ENCODE data around the gene PLCH2. TPM values are rescaled to one million over a fixed set of nuclear protein-coding genes. Genes with fewer than 3 reads are reported as not detected.

The PLCH2 gene
- total RNA-seq, 1 experiment from 2014 or later: 0.22 TPM

- no peaks in the 10 kb centered on the region for H3K9me3 ChIP-seq (replicated peaks)
- peak; percentile 52 to 53 for DNase-seq
- peaks cover 49% of the 10 kb centered on the region for H3K4me1 ChIP-seq
- H3K27ac ChIP-seq: peak overlapping the region; percentile 68
- H3K27me3 ChIP-seq: peaks cover 10% of the 10 kb centered on the region
- H3K36me3 ChIP-seq: no peaks in the 10 kb centered on the region
- no peak overlapping the region for H3K4me3 ChIP-seq
Measured at GRCh38 chr1:2499986-2500596, 24.0 kb downstream of the PLCH2 start.

DNA sequence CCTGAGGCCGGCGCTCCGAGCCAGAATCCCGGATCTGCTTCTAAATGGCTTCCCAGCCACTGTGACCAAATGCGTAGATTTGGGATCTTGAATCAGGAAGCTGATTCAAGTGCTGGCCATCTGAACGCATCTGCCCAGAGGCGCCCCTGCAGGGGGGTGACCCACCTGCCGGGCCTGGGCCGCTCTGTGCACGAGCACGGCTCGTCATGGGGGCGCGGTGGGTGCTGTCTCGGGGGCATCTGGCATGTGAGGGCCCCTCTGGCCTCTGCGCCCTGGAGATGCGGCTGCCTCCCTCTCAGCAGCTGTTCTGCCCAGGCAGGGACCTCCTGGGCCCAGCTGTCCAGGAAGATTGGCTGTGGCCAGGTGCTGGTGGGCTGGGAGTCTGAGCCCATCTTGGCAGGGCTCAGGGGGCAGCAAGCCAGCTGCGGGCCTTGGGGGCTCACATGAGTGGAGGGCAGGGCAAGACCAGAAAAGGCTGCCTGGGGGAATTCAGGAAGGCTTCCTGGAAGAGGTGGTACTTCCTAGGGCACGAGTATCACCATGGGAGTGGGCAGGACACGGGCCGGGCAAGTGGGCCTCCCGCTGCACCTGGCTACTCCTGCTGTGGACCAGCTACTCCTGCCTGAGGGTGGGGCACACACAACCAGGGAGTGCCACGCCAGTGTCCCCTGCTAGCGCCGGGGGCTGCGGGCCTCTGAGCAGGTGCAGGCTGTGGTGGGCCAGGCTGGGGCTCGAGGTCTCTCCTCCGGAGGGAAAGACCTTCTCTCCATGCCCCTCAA, 25.1 kb downstream of the PLCH2 start:
- Histone ChIP-seq H3K4me1 (peaks cover 60% of the 10 kb centered on the region), H3K36me3 (no peaks in the 10 kb centered on the region), H3K4me3 (peak overlapping the region; percentile 14; the same call in 1 of the 2 replicates), H3K9me3 (replicated peaks) (no peaks in the 10 kb centered on the region), H3K27me3 (peaks cover 2% of the 10 kb centered on the region; the same call in 1 of the 2 replicates), H3K27ac (peak overlapping the region; percentile 68)
- peak; percentile 93 to 95 for DNase-seq

GRCh38 chr1:2501820-2502119, 25.7 kb downstream of the PLCH2 start:
- Histone ChIP-seq H3K27ac (peak overlapping the region; percentile 68), H3K36me3 (no peaks in the 10 kb centered on the region), H3K9me3 (replicated peaks) (no peaks in the 10 kb centered on the region), H3K4me1 (peaks cover 60% of the 10 kb centered on the region), H3K4me3 (no peak overlapping the region), H3K27me3 (peaks cover 2% of the 10 kb centered on the region; the same call in 1 of the 2 replicates)
- no peak for DNase-seq

GRCh38 chr1:2502210-2502609, 26.1 kb downstream of the PLCH2 start:
- H3K36me3 ChIP-seq: no peaks in the 10 kb centered on the region
- no peaks in the 10 kb centered on the region for H3K9me3 ChIP-seq (replicated peaks)
- no peak for DNase-seq
- peaks cover 2% of the 10 kb centered on the region; the same call in 1 of the 2 replicates for H3K27me3 ChIP-seq
- peaks cover 60% of the 10 kb centered on the region for H3K4me1 ChIP-seq
- H3K4me3 ChIP-seq: no peak overlapping the region
- no peak overlapping the region for H3K27ac ChIP-seq

GRCh38 chr1:2502661-2503553, 26.8 kb downstream of the PLCH2 start:
- H3K27me3 ChIP-seq: peaks cover 2% of the 10 kb centered on the region; the same call in 1 of the 2 replicates
- peak overlapping the region; percentile 50; the same call in 1 of the 2 replicates for H3K4me3 ChIP-seq
- DNase-seq: no peak
- peaks cover 60% of the 10 kb centered on the region for H3K4me1 ChIP-seq
- H3K36me3 ChIP-seq: peaks cover 6% of the 10 kb centered on the region; the same call in 1 of the 2 replicates
- H3K9me3 ChIP-seq (replicated peaks): no peaks in the 10 kb centered on the region
- H3K27ac ChIP-seq: no peak overlapping the region

DNA sequence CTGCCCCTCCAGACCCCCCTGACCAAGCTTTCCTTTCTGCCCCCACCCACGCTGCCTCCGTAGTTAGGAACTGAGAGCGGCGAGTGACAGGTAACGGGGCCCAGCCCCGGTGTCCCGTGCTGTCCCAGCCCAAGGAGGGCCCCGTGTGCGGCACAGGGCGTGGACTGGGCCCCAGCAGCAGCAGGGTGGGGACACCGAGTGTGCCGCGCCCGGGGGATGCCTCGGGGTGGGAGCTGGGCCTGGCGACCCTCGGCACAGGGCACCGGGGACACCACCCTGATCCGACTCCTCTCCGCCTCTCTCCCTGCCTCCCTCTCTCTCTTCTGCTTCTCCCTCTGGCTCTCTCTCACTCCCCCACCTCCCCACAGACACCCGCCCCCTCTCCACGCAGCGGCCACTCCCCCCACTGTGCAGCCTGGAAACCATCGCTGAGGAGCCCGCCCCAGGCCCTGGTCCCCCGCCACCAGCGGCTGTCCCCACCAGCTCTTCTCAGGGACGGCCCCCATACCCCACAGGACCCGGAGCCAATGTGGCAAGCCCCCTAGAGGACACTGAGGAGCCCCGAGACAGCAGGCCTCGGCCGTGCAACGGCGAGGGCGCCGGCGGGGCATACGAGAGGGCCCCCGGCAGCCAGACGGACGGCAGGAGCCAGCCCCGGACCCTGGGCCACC, 27.6 kb downstream of the PLCH2 start:
- peak overlapping the region; percentile 61 for H3K27ac ChIP-seq
- peaks cover 14% of the 10 kb centered on the region; the same call in 1 of the 2 replicates for H3K36me3 ChIP-seq
- DNase-seq: peak; percentile 53 to 56
- H3K4me1 ChIP-seq: peaks cover 60% of the 10 kb centered on the region
- H3K4me3 ChIP-seq: peak overlapping the region; percentile 50
- no peaks in the 10 kb centered on the region for H3K9me3 ChIP-seq (replicated peaks)
- peaks cover 2% of the 10 kb centered on the region; the same call in 1 of the 2 replicates for H3K27me3 ChIP-seq

GRCh38 chr1:2504225-2504948, 28.3 kb downstream of the PLCH2 start:
- peaks cover 57% of the 10 kb centered on the region for H3K4me1 ChIP-seq
- peak overlapping the region; percentile 50 for H3K4me3 ChIP-seq
- peaks cover 14% of the 10 kb centered on the region; the same call in 1 of the 2 replicates for H3K36me3 ChIP-seq
- peak; percentile 86 for DNase-seq
- H3K27ac ChIP-seq: peak overlapping the region; percentile 61
- no peaks in the 10 kb centered on the region for H3K9me3 ChIP-seq (replicated peaks)
- H3K27me3 ChIP-seq: peaks cover 2% of the 10 kb centered on the region; the same call in 1 of the 2 replicates

DNA sequence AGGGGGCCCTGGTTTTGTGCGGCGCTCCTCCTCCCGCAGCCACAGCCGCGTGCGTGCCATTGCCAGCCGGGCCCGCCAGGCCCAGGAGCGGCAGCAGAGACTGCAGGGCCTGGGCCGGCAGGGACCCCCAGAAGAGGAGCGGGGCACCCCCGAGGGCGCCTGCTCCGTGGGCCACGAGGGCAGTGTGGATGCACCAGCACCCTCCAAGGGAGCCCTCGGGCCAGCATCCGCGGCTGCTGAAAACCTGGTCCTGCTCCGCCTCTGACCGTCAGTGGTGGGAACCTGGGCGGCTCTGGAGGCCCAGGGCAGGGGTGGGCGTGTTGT, 28.8 kb downstream of the PLCH2 start:
- Histone ChIP-seq H3K4me1 (peaks cover 51% of the 10 kb centered on the region), H3K4me3 (peak overlapping the region; percentile 50), H3K27me3 (peaks cover 2% of the 10 kb centered on the region; the same call in 1 of the 2 replicates), H3K9me3 (replicated peaks) (no peaks in the 10 kb centered on the region), H3K36me3 (peaks cover 18% of the 10 kb centered on the region), H3K27ac (peak overlapping the region; percentile 61)
- DNase-seq: no peak

- DNase-seq: no peak
- Histone ChIP-seq H3K4me3 (no peak overlapping the region), H3K4me1 (peaks cover 45% of the 10 kb centered on the region), H3K27me3 (peaks cover 2% of the 10 kb centered on the region; the same call in 1 of the 2 replicates), H3K9me3 (replicated peaks) (no peaks in the 10 kb centered on the region), H3K36me3 (peaks cover 25% of the 10 kb centered on the region), H3K27ac (peak overlapping the region; percentile 61)
Measured at GRCh38 chr1:2505461-2505994, 29.4 kb downstream of the PLCH2 start.

GRCh38 chr1:2506007-2506860, 30.1 kb downstream of the PLCH2 start:
- Histone ChIP-seq H3K27ac (no peak overlapping the region), H3K36me3 (peaks cover 31% of the 10 kb centered on the region), H3K4me3 (no peak overlapping the region), H3K4me1 (peaks cover 40% of the 10 kb centered on the region), H3K9me3 (replicated peaks) (no peaks in the 10 kb centered on the region), H3K27me3 (peaks cover 2% of the 10 kb centered on the region; the same call in 1 of the 2 replicates)
- DNase-seq: no peak

DNA sequence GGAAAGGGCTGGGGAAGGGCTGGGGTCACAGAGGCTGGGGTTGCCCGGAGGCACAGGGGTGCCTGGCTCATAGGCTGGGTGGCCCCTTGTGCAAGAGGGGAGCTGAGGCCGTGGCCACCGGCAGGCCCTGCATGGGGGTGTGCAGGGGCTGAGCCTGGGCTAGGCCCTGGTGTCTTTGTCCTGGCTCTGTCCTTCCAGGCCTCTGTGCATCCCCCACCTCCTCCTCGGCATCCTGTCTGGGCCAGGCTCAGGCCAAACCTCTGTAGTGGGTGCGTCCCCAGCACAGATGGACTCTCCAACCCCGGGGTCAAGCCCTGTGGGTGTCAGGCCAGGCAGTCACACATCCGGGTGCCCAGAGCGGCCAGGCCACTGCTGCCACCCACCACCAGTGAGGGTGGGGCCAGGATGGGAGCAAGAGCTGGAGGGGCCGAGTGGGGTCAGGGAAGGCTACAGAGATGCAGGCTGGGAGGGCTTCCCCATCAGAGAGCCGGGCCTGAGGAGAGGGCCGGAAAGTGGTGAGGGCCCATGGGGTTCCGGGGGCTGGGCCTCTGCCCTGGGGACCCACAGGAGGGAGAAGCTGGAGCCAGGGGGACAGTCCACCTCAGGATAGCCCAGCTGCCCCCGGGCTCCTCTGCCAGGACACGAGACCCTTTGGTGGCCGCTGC, 30.9 kb downstream of the PLCH2 start:
- peaks cover 34% of the 10 kb centered on the region for H3K36me3 ChIP-seq
- peaks cover 2% of the 10 kb centered on the region; the same call in 1 of the 2 replicates for H3K27me3 ChIP-seq
- peaks cover 32% of the 10 kb centered on the region for H3K4me1 ChIP-seq
- H3K9me3 ChIP-seq (replicated peaks): no peaks in the 10 kb centered on the region
- H3K27ac ChIP-seq: no peak overlapping the region
- no peak overlapping the region for H3K4me3 ChIP-seq
- DNase-seq: no peak

DNA sequence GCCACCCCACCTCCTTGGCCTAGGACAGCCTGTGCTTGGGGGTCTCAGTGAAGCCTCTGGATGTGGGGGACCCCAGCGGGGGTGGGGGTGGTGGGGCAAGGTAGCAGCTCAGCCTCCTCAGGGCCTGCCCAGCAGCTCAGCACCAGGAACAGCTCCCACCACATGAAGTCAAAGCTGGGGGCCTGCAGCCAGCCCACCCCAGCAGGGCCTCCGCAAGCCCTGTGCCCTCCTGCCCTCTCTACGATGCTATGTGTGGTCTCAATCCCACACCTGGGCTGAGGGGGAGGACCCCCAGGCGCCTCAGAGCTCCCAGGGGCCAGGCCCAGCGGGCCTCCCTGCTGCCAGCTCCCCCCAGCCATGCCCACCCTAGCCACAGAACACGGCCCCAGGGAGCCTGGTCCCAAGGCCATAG, 31.7 kb downstream of the PLCH2 start:
- H3K27ac ChIP-seq: no peak overlapping the region
- peaks cover 2% of the 10 kb centered on the region; the same call in 1 of the 2 replicates for H3K27me3 ChIP-seq
- peaks cover 34% of the 10 kb centered on the region for H3K36me3 ChIP-seq
- DNase-seq: no peak
- no peaks in the 10 kb centered on the region for H3K9me3 ChIP-seq (replicated peaks)
- peaks cover 27% of the 10 kb centered on the region for H3K4me1 ChIP-seq
- no peak overlapping the region for H3K4me3 ChIP-seq
